ENCODE measurements around the gene NFKBIZ.
A peak's percentile ranks its signal among the peaks of the same experiment; 100 is the strongest.

NFKBIZ gene

GRCh38 chr3:101851850-101852714 lies 2.8 kb downstream of the NFKBIZ start:
- H3K27me3 ChIP-seq (ENCODE audit: low read depth, low read length) = no peaks in the 10 kb centered on the region
- peak overlapping the region; percentile 100 for H3K27ac ChIP-seq (ENCODE audit: low read length)
- H3K4me3 ChIP-seq (ENCODE audit: low read depth in 1 of 2, low read length in 2 of 2) = peak overlapping the region; percentile 75 to 98
- H3K4me1 ChIP-seq (ENCODE audit: control insufficient read depth in 1 of 2, insufficient read depth in 2 of 2, low read length in 2 of 2) = peaks cover 5 to 6% of the 10 kb centered on the region in 2 donors
- H3K36me3 ChIP-seq (ENCODE audit: control insufficient read depth in 1 of 2, insufficient read depth in 2 of 2, low read length in 2 of 2) = peaks cover 53 to 68% of the 10 kb centered on the region in 2 donors
- H3K9me3 ChIP-seq (ENCODE audit: control insufficient read depth in 1 of 2, low read length in 2 of 2) = no peaks in the 10 kb centered on the region

- Histone ChIP-seq H3K4me3 (ENCODE audit: low read depth in 1 of 2, low read length in 2 of 2) (peak overlapping the region; percentile 75 to 98), H3K27me3 (ENCODE audit: low read depth, low read length) (no peaks in the 10 kb centered on the region), H3K27ac (ENCODE audit: low read length) (peak overlapping the region; percentile 100), H3K4me1 (ENCODE audit: control insufficient read depth in 1 of 2, insufficient read depth in 2 of 2, low read length in 2 of 2) (peaks cover 5 to 7% of the 10 kb centered on the region in 2 donors), H3K36me3 (ENCODE audit: control insufficient read depth in 1 of 2, insufficient read depth in 2 of 2, low read length in 2 of 2) (peaks cover 63 to 79% of the 10 kb centered on the region in 2 donors), H3K9me3 (ENCODE audit: control insufficient read depth in 1 of 2, low read length in 2 of 2) (no peaks in the 10 kb centered on the region)
Observed at GRCh38 chr3:101852983-101853840, 3.9 kb downstream of the NFKBIZ start.

- peak overlapping the region; percentile 100 for H3K27ac ChIP-seq (ENCODE audit: low read length)
- peaks cover 0 to 5% of the 10 kb centered on the region in 2 donors for H3K4me1 ChIP-seq (ENCODE audit: control insufficient read depth in 1 of 2, insufficient read depth in 2 of 2, low read length in 2 of 2)
- no peaks in the 10 kb centered on the region for H3K9me3 ChIP-seq (ENCODE audit: control insufficient read depth in 1 of 2, low read length in 2 of 2)
- H3K36me3 ChIP-seq (ENCODE audit: control insufficient read depth in 1 of 2, insufficient read depth in 2 of 2, low read length in 2 of 2) = peaks cover 71 to 82% of the 10 kb centered on the region in 2 donors
- no peaks in the 10 kb centered on the region for H3K27me3 ChIP-seq (ENCODE audit: low read depth, low read length)
- peak overlapping the region; percentile 75 to 98 for H3K4me3 ChIP-seq (ENCODE audit: low read depth in 1 of 2, low read length in 2 of 2)
Observed at GRCh38 chr3:101853982-101854381, 4.7 kb downstream of the NFKBIZ start.

- peaks cover 78 to 87% of the 10 kb centered on the region in 2 donors for H3K36me3 ChIP-seq (ENCODE audit: control insufficient read depth in 1 of 2, insufficient read depth in 2 of 2, low read length in 2 of 2)
Observed at GRCh38 chr3:101854608-101855304, 5.4 kb downstream of the NFKBIZ start.

GRCh38 chr3:101857301-101857741 lies 8.0 kb downstream of the NFKBIZ start:
- Histone ChIP-seq H3K4me3 (ENCODE audit: low read depth in 1 of 2, low read length in 2 of 2) (peak overlapping the region in 1 of 2 donors; percentile 41), H3K4me1 (ENCODE audit: control insufficient read depth in 1 of 2, insufficient read depth in 2 of 2, low read length in 2 of 2) (peaks cover 0 to 5% of the 10 kb centered on the region in 2 donors), H3K27me3 (ENCODE audit: low read depth, low read length) (no peaks in the 10 kb centered on the region), H3K36me3 (ENCODE audit: control insufficient read depth in 1 of 2, insufficient read depth in 2 of 2, low read length in 2 of 2) (peaks cover 89 to 91% of the 10 kb centered on the region in 2 donors), H3K9me3 (ENCODE audit: control insufficient read depth in 1 of 2, low read length in 2 of 2) (no peaks in the 10 kb centered on the region), H3K27ac (ENCODE audit: low read length) (peak overlapping the region; percentile 60)

More at GRCh38 chr3:101854608-101855304, 5.4 kb downstream of the NFKBIZ start:
- Histone ChIP-seq H3K4me1 (ENCODE audit: control insufficient read depth in 1 of 2, insufficient read depth in 2 of 2, low read length in 2 of 2) (peaks cover 0 to 5% of the 10 kb centered on the region in 2 donors), H3K27me3 (ENCODE audit: low read depth, low read length) (no peaks in the 10 kb centered on the region), H3K9me3 (ENCODE audit: control insufficient read depth in 1 of 2, low read length in 2 of 2) (no peaks in the 10 kb centered on the region), H3K4me3 (ENCODE audit: low read depth in 1 of 2, low read length in 2 of 2) (peak overlapping the region; percentile 19 to 53), H3K27ac (ENCODE audit: low read length) (peak overlapping the region; percentile 100)

- H3K27me3 ChIP-seq (ENCODE audit: low read depth, low read length) = no peaks in the 10 kb centered on the region
- H3K9me3 ChIP-seq (ENCODE audit: control insufficient read depth in 1 of 2, low read length in 2 of 2) = no peaks in the 10 kb centered on the region
- H3K4me1 ChIP-seq (ENCODE audit: control insufficient read depth in 1 of 2, insufficient read depth in 2 of 2, low read length in 2 of 2) = peaks cover 0 to 5% of the 10 kb centered on the region in 2 donors
- H3K4me3 ChIP-seq (ENCODE audit: low read depth in 1 of 2, low read length in 2 of 2) = peak overlapping the region in 1 of 2 donors; percentile 8
- H3K36me3 ChIP-seq (ENCODE audit: control insufficient read depth in 1 of 2, insufficient read depth in 2 of 2, low read length in 2 of 2) = peaks cover 77 to 79% of the 10 kb centered on the region in 2 donors
- H3K27ac ChIP-seq (ENCODE audit: low read length) = no peak overlapping the region
Observed at GRCh38 chr3:101858464-101859030, 9.2 kb downstream of the NFKBIZ start.

- Histone ChIP-seq H3K27ac (ENCODE audit: low read length) (no peak overlapping the region), H3K9me3 (ENCODE audit: control insufficient read depth in 1 of 2, low read length in 2 of 2) (no peaks in the 10 kb centered on the region)
Observed at GRCh38 chr3:101859882-101860448, 10.7 kb downstream of the NFKBIZ start.

GRCh38 chr3:101861212-101861788 lies 12.0 kb downstream of the NFKBIZ start:
- no peaks in the 10 kb centered on the region for H3K9me3 ChIP-seq (ENCODE audit: control insufficient read depth in 1 of 2, low read length in 2 of 2)
- H3K36me3 ChIP-seq (ENCODE audit: control insufficient read depth in 1 of 2, insufficient read depth in 2 of 2, low read length in 2 of 2) = peaks cover 51 to 53% of the 10 kb centered on the region in 2 donors
- H3K27me3 ChIP-seq (ENCODE audit: low read depth, low read length) = no peaks in the 10 kb centered on the region
- no peak overlapping the region for H3K27ac ChIP-seq (ENCODE audit: low read length)
- H3K4me1 ChIP-seq (ENCODE audit: control insufficient read depth in 1 of 2, insufficient read depth in 2 of 2, low read length in 2 of 2) = peaks cover 0 to 5% of the 10 kb centered on the region in 2 donors
- H3K4me3 ChIP-seq (ENCODE audit: low read depth in 1 of 2, low read length in 2 of 2) = no peak overlapping the region

More at GRCh38 chr3:101859882-101860448, 10.7 kb downstream of the NFKBIZ start:
- peaks cover 63 to 65% of the 10 kb centered on the region in 2 donors for H3K36me3 ChIP-seq (ENCODE audit: control insufficient read depth in 1 of 2, insufficient read depth in 2 of 2, low read length in 2 of 2)
- H3K4me1 ChIP-seq (ENCODE audit: control insufficient read depth in 1 of 2, insufficient read depth in 2 of 2, low read length in 2 of 2) = peaks cover 0 to 5% of the 10 kb centered on the region in 2 donors
- H3K27me3 ChIP-seq (ENCODE audit: low read depth, low read length) = no peaks in the 10 kb centered on the region
- no peak overlapping the region for H3K4me3 ChIP-seq (ENCODE audit: low read depth in 1 of 2, low read length in 2 of 2)

GRCh38 chr3:101861789-101862415 lies 12.6 kb downstream of the NFKBIZ start:
- Histone ChIP-seq H3K9me3 (ENCODE audit: control insufficient read depth in 1 of 2, low read length in 2 of 2) (no peaks in the 10 kb centered on the region), H3K27me3 (ENCODE audit: low read depth, low read length) (no peaks in the 10 kb centered on the region), H3K36me3 (ENCODE audit: control insufficient read depth in 1 of 2, insufficient read depth in 2 of 2, low read length in 2 of 2) (peaks cover 45 to 47% of the 10 kb centered on the region in 2 donors), H3K4me3 (ENCODE audit: low read depth in 1 of 2, low read length in 2 of 2) (no peak overlapping the region), H3K4me1 (ENCODE audit: control insufficient read depth in 1 of 2, insufficient read depth in 2 of 2, low read length in 2 of 2) (peaks cover 0 to 5% of the 10 kb centered on the region in 2 donors), H3K27ac (ENCODE audit: low read length) (no peak overlapping the region)

Measured in muscle layer of duodenum (tissue), 2 donors.